GM23338 (cell line): ENCODE data around the gene NT5C2. TPM values are rescaled to one million over a fixed set of nuclear protein-coding genes. Genes with fewer than 3 reads are reported as not detected.

Experiments used
- ATAC-seq: fragments of 200-7000 bp; cut with Tn5 transposase; 3 replicates; pipeline ENCODE4 v1.9.1; 2020
- DNase-seq: peaks from one replicate; pipeline ENCODE4 v3.0.0-alpha.2; 2015; ENCODE audit warnings: low spot score
- H2AFZ ChIP-seq: fragments of 200-600 bp; sonication (generic); 2 replicates; pipeline ENCODE4 v1.8.0; 2016; ENCODE audit warnings: antibody characterized with exemption, mild to moderate bottlenecking, moderate library complexity
- H3F3A ChIP-seq: fragments of 200-600 bp; sonication (generic); replicated peaks from 2 replicates; pipeline ENCODE4 v1.8.0; 2017; ENCODE audit warnings: antibody characterized with exemption, mixed run types, low read depth
- H3K27ac ChIP-seq: fragments of 200-600 bp; sonication (generic); 2 replicates; pipeline ENCODE4 v1.6.1; 2016; ENCODE audit warnings: low read depth
- H3K27me3 ChIP-seq: fragments of 200-600 bp; sonication (generic); 2 replicates; pipeline ENCODE4 v1.8.0; 2016; ENCODE audit warnings: mild to moderate bottlenecking, mixed run types, moderate library complexity; ENCODE audit not compliant: insufficient read depth
- H3K36me3 ChIP-seq: fragments of 200-600 bp; sonication (generic); 2 replicates; pipeline ENCODE4 v1.8.0; 2016; ENCODE audit warnings: mild to moderate bottlenecking; ENCODE audit not compliant: insufficient read depth
- H3K4me1 ChIP-seq: fragments of 200-600 bp; sonication (generic); 2 replicates; pipeline ENCODE4 v1.8.0; 2016; ENCODE audit warnings: mild to moderate bottlenecking, moderate library complexity; ENCODE audit not compliant: insufficient read depth
- H3K4me2 ChIP-seq: fragments of 200-600 bp; sonication (generic); 2 replicates; pipeline ENCODE4 v1.7.1; 2017; ENCODE audit warnings: mixed run types
- H3K4me3 ChIP-seq: fragments of 200-600 bp; sonication (generic); 2 replicates; pipeline ENCODE4 v1.6.1; 2016; ENCODE audit warnings: mixed run types
- H3K79me2 ChIP-seq: fragments of 200-600 bp; sonication (generic); replicated peaks from 2 replicates; pipeline ENCODE4 v1.8.0; 2017; ENCODE audit warnings: mild to moderate bottlenecking; ENCODE audit not compliant: insufficient read depth
- H3K9me2 ChIP-seq: fragments of 200-600 bp; sonication (generic); 2 replicates; pipeline ENCODE4 v1.8.0; 2017; ENCODE audit not compliant: insufficient read depth
- H4K20me1 ChIP-seq: fragments of 200-600 bp; sonication (generic); replicated peaks from 2 replicates; pipeline ENCODE4 v1.8.0; 2017; ENCODE audit warnings: mild to moderate bottlenecking; ENCODE audit not compliant: insufficient read depth
- H3K27ac Mint-ChIP-seq: 2 replicates; pipeline ENCODE4 v1.8.0; 2020; ENCODE audit warnings: inconsistent platforms, mild to moderate bottlenecking, moderate library complexity, mixed read lengths
- H3K27me3 Mint-ChIP-seq: 3 replicates; pipeline ENCODE4 v1.8.0; 2022; ENCODE audit warnings: low read depth, mild to moderate bottlenecking, moderate library complexity, mixed read lengths, inconsistent platforms; ENCODE audit not compliant: insufficient read depth, poor library complexity
- H3K36me3 Mint-ChIP-seq: 3 replicates; pipeline ENCODE4 v1.8.0; 2021; ENCODE audit warnings: low read depth, mild to moderate bottlenecking, inconsistent platforms, moderate library complexity, mixed read lengths
- H3K4me1 Mint-ChIP-seq: 3 replicates; pipeline ENCODE4 v1.8.0; 2020; ENCODE audit warnings: mild to moderate bottlenecking, inconsistent platforms, mixed read lengths
- H3K4me3 Mint-ChIP-seq: 3 replicates; pipeline ENCODE4 v1.8.0; 2021; ENCODE audit warnings: moderate library complexity, mild to moderate bottlenecking, inconsistent platforms, mixed read lengths
- H3K9me3 Mint-ChIP-seq: 3 replicates; pipeline ENCODE4 v1.8.0; 2020; ENCODE audit warnings: moderate library complexity, mild to moderate bottlenecking, inconsistent platforms, mixed read lengths
- CREB1 ChIP-seq: fragments of 250-450 bp; sonication (Bioruptor Pico); IDR thresholded peaks from 2 replicates; pipeline ENCODE4 v1.5.0; 2020; ENCODE audit warnings: low read depth, mild to moderate bottlenecking, moderate library complexity
- EZH2 ChIP-seq: fragments of 200-600 bp; sonication (generic); IDR thresholded peaks from one replicate; pipeline ENCODE4 v1.8.0; 2017; ENCODE audit warnings: antibody characterized with exemption, mild to moderate bottlenecking, low read depth; ENCODE audit not compliant: unreplicated experiment
- JUNB ChIP-seq: IDR thresholded peaks from one replicate; pipeline ENCODE4 v1.6.1; 2016; ENCODE audit warnings: antibody characterized with exemption; ENCODE audit not compliant: unreplicated experiment
- NANOG ChIP-seq: IDR thresholded peaks from 2 replicates; pipeline ENCODE4 v1.6.1; 2016; ENCODE audit warnings: antibody characterized with exemption, borderline replicate concordance
- POLR2AphosphoS5 ChIP-seq: IDR thresholded peaks from 2 replicates; pipeline ENCODE4 v1.6.1; 2016; ENCODE audit warnings: antibody characterized with exemption, low read depth
- STAT1 ChIP-seq: IDR thresholded peaks from one replicate; pipeline ENCODE4 v1.6.1; 2016; ENCODE audit warnings: antibody characterized with exemption; ENCODE audit not compliant: unreplicated experiment
- polyA plus RNA-seq: library from polyadenylated mRNA; unstranded; fragments of >200 nt; fragmentation: Nextera tagmentation; extraction: Ambion mirVana; gene quantifications from 2 replicates; pipeline ENCODE4 v1.2.1, GENCODE V29; 2016
- total RNA-seq: library from RNA; depleted of rRNA; stranded (reverse); fragments of >200 nt; shearing (Covaris generic); gene quantifications from 2 replicates; pipeline ENCODE4 v1.2.3, GENCODE V29; 2014
- TF ChIP-seq, protein P1 (sequence below): IDR thresholded peaks from one replicate; pipeline ENCODE4 v1.6.1; 2018; ENCODE audit warnings: antibody characterized with exemption; ENCODE audit not compliant: unreplicated experiment
- TF ChIP-seq, protein P2 (sequence below): IDR thresholded peaks from 2 replicates; pipeline ENCODE4 v1.6.1; 2016; ENCODE audit warnings: antibody characterized with exemption
- TF ChIP-seq, protein P3 (sequence below), 2 experiments: fragments of 200-600 bp in 1 of 2; sonication (generic) in 1 of 2; conservative IDR thresholded peaks; 2 replicates each; pipeline versions ENCODE4 v1.5.1 to v1.6.1; 2016 to 2017; ENCODE audit warnings: antibody characterized with exemption in 2 of 2, low read depth in 2 of 2, mild to moderate bottlenecking in 2 of 2, moderate library complexity in 1 of 2
- TF ChIP-seq, protein P4 (sequence below): fragments of 250-450 bp; sonication (Bioruptor Pico); IDR thresholded peaks from 2 replicates; pipeline ENCODE4 v1.5.0; 2020; ENCODE audit warnings: mild to moderate bottlenecking, moderate library complexity

The NT5C2 gene
- total and polyA plus RNA-seq, 2 experiments from 2014 or later, result 33.9 to 85.4 TPM

DNA sequence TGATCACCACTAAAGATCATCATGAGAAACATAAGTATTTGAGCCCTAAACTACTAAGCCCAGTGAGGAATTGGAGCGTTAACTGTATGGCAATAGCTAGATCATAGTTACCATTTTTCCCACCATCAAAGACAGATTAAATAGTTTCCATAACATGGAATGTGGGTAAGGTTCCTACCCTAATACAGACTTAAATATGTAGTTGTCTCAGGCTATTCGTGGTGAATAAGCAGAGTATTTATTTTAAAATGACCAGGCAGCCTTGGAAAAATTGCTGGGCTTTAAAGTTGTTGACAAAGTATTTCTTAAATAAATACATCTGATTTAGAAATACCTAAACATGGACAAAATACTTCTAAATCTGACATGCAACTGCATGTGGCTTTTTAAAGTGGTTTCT is 106.8 kb downstream of the NT5C2 start (continued):
- TF ChIP-seq, protein P1, sequence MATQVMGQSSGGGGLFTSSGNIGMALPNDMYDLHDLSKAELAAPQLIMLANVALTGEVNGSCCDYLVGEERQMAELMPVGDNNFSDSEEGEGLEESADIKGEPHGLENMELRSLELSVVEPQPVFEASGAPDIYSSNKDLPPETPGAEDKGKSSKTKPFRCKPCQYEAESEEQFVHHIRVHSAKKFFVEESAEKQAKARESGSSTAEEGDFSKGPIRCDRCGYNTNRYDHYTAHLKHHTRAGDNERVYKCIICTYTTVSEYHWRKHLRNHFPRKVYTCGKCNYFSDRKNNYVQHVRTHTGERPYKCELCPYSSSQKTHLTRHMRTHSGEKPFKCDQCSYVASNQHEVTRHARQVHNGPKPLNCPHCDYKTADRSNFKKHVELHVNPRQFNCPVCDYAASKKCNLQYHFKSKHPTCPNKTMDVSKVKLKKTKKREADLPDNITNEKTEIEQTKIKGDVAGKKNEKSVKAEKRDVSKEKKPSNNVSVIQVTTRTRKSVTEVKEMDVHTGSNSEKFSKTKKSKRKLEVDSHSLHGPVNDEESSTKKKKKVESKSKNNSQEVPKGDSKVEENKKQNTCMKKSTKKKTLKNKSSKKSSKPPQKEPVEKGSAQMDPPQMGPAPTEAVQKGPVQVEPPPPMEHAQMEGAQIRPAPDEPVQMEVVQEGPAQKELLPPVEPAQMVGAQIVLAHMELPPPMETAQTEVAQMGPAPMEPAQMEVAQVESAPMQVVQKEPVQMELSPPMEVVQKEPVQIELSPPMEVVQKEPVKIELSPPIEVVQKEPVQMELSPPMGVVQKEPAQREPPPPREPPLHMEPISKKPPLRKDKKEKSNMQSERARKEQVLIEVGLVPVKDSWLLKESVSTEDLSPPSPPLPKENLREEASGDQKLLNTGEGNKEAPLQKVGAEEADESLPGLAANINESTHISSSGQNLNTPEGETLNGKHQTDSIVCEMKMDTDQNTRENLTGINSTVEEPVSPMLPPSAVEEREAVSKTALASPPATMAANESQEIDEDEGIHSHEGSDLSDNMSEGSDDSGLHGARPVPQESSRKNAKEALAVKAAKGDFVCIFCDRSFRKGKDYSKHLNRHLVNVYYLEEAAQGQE, result no peak
- TF ChIP-seq JUNB (no peak), POLR2AphosphoS5 (no peak), STAT1 (no peak), EZH2 (no peak), NANOG (no peak), CREB1 (CRISPR knock-in tag) (no peak)
- TF ChIP-seq, protein P2, sequence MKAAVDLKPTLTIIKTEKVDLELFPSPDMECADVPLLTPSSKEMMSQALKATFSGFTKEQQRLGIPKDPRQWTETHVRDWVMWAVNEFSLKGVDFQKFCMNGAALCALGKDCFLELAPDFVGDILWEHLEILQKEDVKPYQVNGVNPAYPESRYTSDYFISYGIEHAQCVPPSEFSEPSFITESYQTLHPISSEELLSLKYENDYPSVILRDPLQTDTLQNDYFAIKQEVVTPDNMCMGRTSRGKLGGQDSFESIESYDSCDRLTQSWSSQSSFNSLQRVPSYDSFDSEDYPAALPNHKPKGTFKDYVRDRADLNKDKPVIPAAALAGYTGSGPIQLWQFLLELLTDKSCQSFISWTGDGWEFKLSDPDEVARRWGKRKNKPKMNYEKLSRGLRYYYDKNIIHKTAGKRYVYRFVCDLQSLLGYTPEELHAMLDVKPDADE, result no peak
- TF ChIP-seq, protein P3, sequence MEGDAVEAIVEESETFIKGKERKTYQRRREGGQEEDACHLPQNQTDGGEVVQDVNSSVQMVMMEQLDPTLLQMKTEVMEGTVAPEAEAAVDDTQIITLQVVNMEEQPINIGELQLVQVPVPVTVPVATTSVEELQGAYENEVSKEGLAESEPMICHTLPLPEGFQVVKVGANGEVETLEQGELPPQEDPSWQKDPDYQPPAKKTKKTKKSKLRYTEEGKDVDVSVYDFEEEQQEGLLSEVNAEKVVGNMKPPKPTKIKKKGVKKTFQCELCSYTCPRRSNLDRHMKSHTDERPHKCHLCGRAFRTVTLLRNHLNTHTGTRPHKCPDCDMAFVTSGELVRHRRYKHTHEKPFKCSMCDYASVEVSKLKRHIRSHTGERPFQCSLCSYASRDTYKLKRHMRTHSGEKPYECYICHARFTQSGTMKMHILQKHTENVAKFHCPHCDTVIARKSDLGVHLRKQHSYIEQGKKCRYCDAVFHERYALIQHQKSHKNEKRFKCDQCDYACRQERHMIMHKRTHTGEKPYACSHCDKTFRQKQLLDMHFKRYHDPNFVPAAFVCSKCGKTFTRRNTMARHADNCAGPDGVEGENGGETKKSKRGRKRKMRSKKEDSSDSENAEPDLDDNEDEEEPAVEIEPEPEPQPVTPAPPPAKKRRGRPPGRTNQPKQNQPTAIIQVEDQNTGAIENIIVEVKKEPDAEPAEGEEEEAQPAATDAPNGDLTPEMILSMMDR (conservative IDR thresholded peaks at IDR 0.05; ENCODE audit: low read depth in 2 of 2), result no peak

DNA sequence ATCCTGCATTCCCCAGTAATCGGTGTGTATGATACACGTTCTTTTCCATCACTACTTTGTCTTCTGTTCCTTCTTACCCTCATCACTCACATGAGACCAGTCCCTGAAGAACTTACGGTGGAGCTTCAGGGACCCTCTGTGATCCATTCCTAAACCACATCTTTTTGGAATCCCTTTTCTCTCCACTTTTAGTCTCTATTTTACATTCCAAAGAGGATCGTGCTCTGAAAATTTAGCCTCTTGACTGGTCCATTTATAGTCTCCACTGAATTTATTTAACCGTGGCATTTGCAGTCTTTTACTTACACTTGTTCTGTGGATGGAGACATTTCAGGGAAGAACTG is 109.1 kb downstream of the NT5C2 start:
- H3K27me3 Mint-ChIP-seq, result no peaks in the 10 kb centered on the region
- Histone ChIP-seq H3K27ac (no peak overlapping the region; the same call in 1 of the 2 replicates), H4K20me1 (no peaks in the 10 kb centered on the region), H3F3A (peaks cover 3% of the 10 kb centered on the region; the same call in 1 of the 2 replicates), H3K27me3 (no peaks in the 10 kb centered on the region), H3K4me3 (no peak overlapping the region), H3K36me3 (peaks cover 8% of the 10 kb centered on the region), H3K4me2 (no peak overlapping the region), H3K4me1 (no peaks in the 10 kb centered on the region), H3K79me2 (no peaks in the 10 kb centered on the region), H3K9me2 (no peaks in the 10 kb centered on the region), H2AFZ (no peak overlapping the region)
- no peaks in the 10 kb centered on the region for H3K9me3 Mint-ChIP-seq
- no peak overlapping the region for H3K27ac Mint-ChIP-seq
- no peaks in the 10 kb centered on the region for H3K4me1 Mint-ChIP-seq
- peaks cover 7% of the 10 kb centered on the region; the same call in 2 of the 3 replicates for H3K36me3 Mint-ChIP-seq
- ATAC-seq, result no peak
- DNase-seq, result no peak
- no peak overlapping the region for H3K4me3 Mint-ChIP-seq
- TF ChIP-seq STAT1 (no peak), POLR2AphosphoS5 (no peak), JUNB (no peak), EZH2 (no peak)
- TF ChIP-seq, protein P4, sequence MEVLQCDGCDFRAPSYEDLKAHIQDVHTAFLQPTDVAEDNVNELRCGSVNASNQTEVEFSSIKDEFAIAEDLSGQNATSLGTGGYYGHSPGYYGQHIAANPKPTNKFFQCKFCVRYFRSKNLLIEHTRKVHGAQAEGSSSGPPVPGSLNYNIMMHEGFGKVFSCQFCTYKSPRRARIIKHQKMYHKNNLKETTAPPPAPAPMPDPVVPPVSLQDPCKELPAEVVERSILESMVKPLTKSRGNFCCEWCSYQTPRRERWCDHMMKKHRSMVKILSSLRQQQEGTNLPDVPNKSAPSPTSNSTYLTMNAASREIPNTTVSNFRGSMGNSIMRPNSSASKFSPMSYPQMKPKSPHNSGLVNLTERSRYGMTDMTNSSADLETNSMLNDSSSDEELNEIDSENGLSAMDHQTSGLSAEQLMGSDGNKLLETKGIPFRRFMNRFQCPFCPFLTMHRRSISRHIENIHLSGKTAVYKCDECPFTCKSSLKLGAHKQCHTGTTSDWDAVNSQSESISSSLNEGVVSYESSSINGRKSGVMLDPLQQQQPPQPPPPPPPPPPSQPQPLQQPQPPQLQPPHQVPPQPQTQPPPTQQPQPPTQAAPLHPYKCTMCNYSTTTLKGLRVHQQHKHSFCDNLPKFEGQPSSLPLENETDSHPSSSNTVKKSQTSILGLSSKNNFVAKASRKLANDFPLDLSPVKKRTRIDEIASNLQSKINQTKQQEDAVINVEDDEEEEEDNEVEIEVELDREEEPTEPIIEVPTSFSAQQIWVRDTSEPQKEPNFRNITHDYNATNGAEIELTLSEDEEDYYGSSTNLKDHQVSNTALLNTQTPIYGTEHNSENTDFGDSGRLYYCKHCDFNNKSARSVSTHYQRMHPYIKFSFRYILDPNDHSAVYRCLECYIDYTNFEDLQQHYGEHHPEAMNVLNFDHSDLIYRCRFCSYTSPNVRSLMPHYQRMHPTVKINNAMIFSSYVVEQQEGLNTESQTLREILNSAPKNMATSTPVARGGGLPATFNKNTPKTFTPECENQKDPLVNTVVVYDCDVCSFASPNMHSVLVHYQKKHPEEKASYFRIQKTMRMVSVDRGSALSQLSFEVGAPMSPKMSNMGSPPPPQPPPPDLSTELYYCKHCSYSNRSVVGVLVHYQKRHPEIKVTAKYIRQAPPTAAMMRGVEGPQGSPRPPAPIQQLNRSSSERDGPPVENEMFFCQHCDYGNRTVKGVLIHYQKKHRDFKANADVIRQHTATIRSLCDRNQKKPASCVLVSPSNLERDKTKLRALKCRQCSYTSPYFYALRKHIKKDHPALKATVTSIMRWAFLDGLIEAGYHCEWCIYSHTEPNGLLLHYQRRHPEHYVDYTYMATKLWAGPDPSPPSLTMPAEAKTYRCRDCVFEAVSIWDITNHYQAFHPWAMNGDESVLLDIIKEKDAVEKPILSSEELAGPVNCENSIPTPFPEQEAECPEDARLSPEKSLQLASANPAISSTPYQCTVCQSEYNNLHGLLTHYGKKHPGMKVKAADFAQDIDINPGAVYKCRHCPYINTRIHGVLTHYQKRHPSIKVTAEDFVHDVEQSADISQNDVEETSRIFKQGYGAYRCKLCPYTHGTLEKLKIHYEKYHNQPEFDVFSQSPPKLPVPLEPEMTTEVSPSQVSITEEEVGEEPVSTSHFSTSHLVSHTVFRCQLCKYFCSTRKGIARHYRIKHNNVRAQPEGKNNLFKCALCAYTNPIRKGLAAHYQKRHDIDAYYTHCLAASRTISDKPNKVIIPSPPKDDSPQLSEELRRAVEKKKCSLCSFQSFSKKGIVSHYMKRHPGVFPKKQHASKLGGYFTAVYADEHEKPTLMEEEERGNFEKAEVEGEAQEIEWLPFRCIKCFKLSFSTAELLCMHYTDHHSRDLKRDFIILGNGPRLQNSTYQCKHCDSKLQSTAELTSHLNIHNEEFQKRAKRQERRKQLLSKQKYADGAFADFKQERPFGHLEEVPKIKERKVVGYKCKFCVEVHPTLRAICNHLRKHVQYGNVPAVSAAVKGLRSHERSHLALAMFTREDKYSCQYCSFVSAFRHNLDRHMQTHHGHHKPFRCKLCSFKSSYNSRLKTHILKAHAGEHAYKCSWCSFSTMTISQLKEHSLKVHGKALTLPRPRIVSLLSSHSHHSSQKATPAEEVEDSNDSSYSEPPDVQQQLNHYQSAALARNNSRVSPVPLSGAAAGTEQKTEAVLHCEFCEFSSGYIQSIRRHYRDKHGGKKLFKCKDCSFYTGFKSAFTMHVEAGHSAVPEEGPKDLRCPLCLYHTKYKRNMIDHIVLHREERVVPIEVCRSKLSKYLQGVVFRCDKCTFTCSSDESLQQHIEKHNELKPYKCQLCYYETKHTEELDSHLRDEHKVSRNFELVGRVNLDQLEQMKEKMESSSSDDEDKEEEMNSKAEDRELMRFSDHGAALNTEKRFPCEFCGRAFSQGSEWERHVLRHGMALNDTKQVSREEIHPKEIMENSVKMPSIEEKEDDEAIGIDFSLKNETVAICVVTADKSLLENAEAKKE (CRISPR knock-in tag), result no peak
